HCT116 (cell line): ENCODE data around the gene ZFR. TPM values are rescaled to one million over a fixed set of nuclear protein-coding genes. Genes with fewer than 3 reads are reported as not detected.

Experiments used
- ATAC-seq: fragments of 200-7000 bp; cut with Tn5 transposase; 2 replicates; pipeline ENCODE4 v1.9.1; 2020; ENCODE audit warnings: mild to moderate bottlenecking, moderate library complexity
- BruUV-seq: library from RNA; stranded (reverse); fragments of 400-500 nt; replicated peaks from 2 replicates; lab custom pipeline; 2021; lab: Mats Ljungman, UMichigan
- CTCF ChIA-PET: fragments of 300-600 bp; sonication (Branson Sonifier 250); formaldehyde crosslinking; loops from one replicate; lab custom pipeline; 2021; ENCODE audit warnings: antibody characterized with exemption; lab: Charles Lee
- POLR2A ChIA-PET: fragments of 300-600, 350-600 bp; sonication (Branson Sonifier 250); formaldehyde crosslinking; loops from one replicate; lab custom pipeline; 2021; ENCODE audit warnings: antibody characterized with exemption; lab: Charles Lee
- RAD21 ChIA-PET, 2 experiments: fragments of 300-600 bp; sonication (Branson Sonifier 250); formaldehyde crosslinking; loops; one replicate each; lab custom pipeline; 2023; ENCODE audit warnings: low total read pairs in 2 of 2; ENCODE audit not compliant: uncharacterized antibody in 2 of 2, unreplicated experiment in 2 of 2, low non-redundant PET in 1 of 2; lab: Charles Lee
- DNase-seq: peaks from one replicate; pipeline ENCODE4 v3.0.0-alpha.2; 2010; ENCODE audit warnings: low read depth, low spot score
- H2AFZ ChIP-seq: fragments of 200-600 bp; shearing (Covaris generic), sonication (generic); 2 replicates; pipeline ENCODE4 v1.6.1; 2017; ENCODE audit warnings: low read depth, mixed run types, mixed read lengths, antibody characterized with exemption, low read length; ENCODE audit not compliant: poor library complexity, severe bottlenecking
- H3K27ac ChIP-seq: 2 replicates; pipeline ENCODE4 v1.5.1; 2012; ENCODE audit warnings: low read depth, low read length
- H3K27me3 ChIP-seq: fragments of 200-600 bp; sonication (generic); 2 replicates; pipeline ENCODE4 v1.6.1; 2016; ENCODE audit warnings: mixed run types, low read length, mixed read lengths; ENCODE audit not compliant: insufficient read depth
- H3K36me3 ChIP-seq, 2 experiments: fragments of 200-500 bp in 1 of 2; fragments of 200-600 bp in 1 of 2; sonication (Bioruptor generic) in 1 of 2; sonication (generic) in 1 of 2; 2 replicates each; pipeline versions ENCODE4 v1.5.1 to v1.6.1; 2014 to 2016; ENCODE audit warnings: low read length in 2 of 2, inconsistent platforms in 1 of 2, mixed read lengths in 1 of 2, mixed run types in 1 of 2; ENCODE audit not compliant: insufficient read depth in 2 of 2, control insufficient read depth in 1 of 2
- H3K4me1 ChIP-seq, 2 experiments: fragments of 200-600 bp in 1 of 2; sonication (generic) in 1 of 2; 2 replicates each; pipeline versions ENCODE4 v1.5.1 to v1.6.1; 2012 to 2017; ENCODE audit warnings: low read length in 2 of 2, inconsistent platforms in 1 of 2, mild to moderate bottlenecking in 1 of 2, mixed read lengths in 1 of 2, mixed run types in 1 of 2, moderate library complexity in 1 of 2; ENCODE audit not compliant: insufficient read depth in 2 of 2, control insufficient read depth in 1 of 2
- H3K4me2 ChIP-seq: fragments of 200-600 bp; sonication (generic); 2 replicates; pipeline ENCODE4 v1.6.1; 2017; ENCODE audit warnings: mixed run types, low read length, mixed read lengths
- H3K4me3 ChIP-seq, 2 experiments: fragments of 200-600 bp in 1 of 2; sonication (generic) in 1 of 2; replicated peaks in 1 of 2; 2 replicates each; pipeline ENCODE4 v1.5.1; 2011 to 2016; ENCODE audit warnings: low read length in 2 of 2, control low read depth in 1 of 2, low read depth in 1 of 2, mild to moderate bottlenecking in 1 of 2, mixed read lengths in 1 of 2, mixed run types in 1 of 2
- H3K79me2 ChIP-seq: fragments of 200-600 bp; sonication (generic); 2 replicates; pipeline ENCODE4 v1.6.1; 2017; ENCODE audit warnings: mild to moderate bottlenecking, mixed run types, low read length, moderate library complexity, mixed read lengths; ENCODE audit not compliant: insufficient read depth
- H3K9ac ChIP-seq: fragments of 200-600 bp; sonication (generic); 2 replicates; pipeline ENCODE4 v1.6.1; 2016; ENCODE audit warnings: low read length, mixed read lengths
- H3K9me2 ChIP-seq: fragments of 200-600 bp; sonication (generic), shearing (Covaris generic); 2 replicates; pipeline ENCODE4 v1.6.1; 2017; ENCODE audit warnings: mixed run types, mild to moderate bottlenecking, moderate library complexity; ENCODE audit not compliant: insufficient read depth
- H3K9me3 ChIP-seq, 2 experiments: fragments of 200-500 bp in 1 of 2; fragments of 200-600 bp in 1 of 2; sonication (Bioruptor generic) in 1 of 2; sonication (generic) in 1 of 2; 2 replicates each; pipeline ENCODE4 v1.6.1; 2014 to 2017; ENCODE audit warnings: low read length in 2 of 2, mixed read lengths in 2 of 2, inconsistent platforms in 1 of 2, low read depth in 1 of 2, mild to moderate bottlenecking in 1 of 2, mixed run types in 1 of 2, moderate library complexity in 1 of 2; ENCODE audit not compliant: control insufficient read depth in 1 of 2, insufficient read depth in 1 of 2
- H4K20me1 ChIP-seq: fragments of 200-600 bp; sonication (generic), shearing (Covaris generic); 2 replicates; pipeline ENCODE4 v1.6.1; 2017; ENCODE audit warnings: mixed run types, mild to moderate bottlenecking, moderate library complexity; ENCODE audit not compliant: insufficient read depth
- ATF3 ChIP-seq: IDR thresholded peaks from 2 replicates; pipeline ENCODE4 v1.6.1; 2012
- CBX3 ChIP-seq: IDR thresholded peaks from 2 replicates; pipeline ENCODE4 v1.6.1; 2012; ENCODE audit warnings: low read depth
- CTCF ChIP-seq, 3 experiments: fragments of 200-600 bp in 1 of 3; sonication (generic) in 1 of 3; IDR thresholded peaks in 2 of 3; conservative IDR thresholded peaks in 1 of 3; 2 replicates each; pipeline ENCODE4 v1.5.1; 2012 to 2017; ENCODE audit warnings: low read depth in 2 of 3, low read length in 2 of 3, antibody characterized with exemption in 1 of 3, borderline replicate concordance in 1 of 3, control low read depth in 1 of 3, mild to moderate bottlenecking in 1 of 3, mixed read lengths in 1 of 3, mixed run types in 1 of 3, moderate library complexity in 1 of 3; ENCODE audit not compliant: insufficient read depth in 1 of 3
- EGR1 ChIP-seq: IDR thresholded peaks from 2 replicates; pipeline ENCODE4 v1.6.1; 2012; ENCODE audit warnings: low read depth
- EZH2 ChIP-seq: fragments of 200-600 bp; sonication (generic); IDR thresholded peaks from 2 replicates; pipeline ENCODE4 v1.6.1; 2017; ENCODE audit warnings: antibody characterized with exemption, mixed run types
- EZH2phosphoT487 ChIP-seq: fragments of 200-600 bp; IDR thresholded peaks from 2 replicates; pipeline ENCODE4 v1.6.1; 2018; ENCODE audit warnings: antibody characterized with exemption, borderline replicate concordance
- FOSL1 ChIP-seq: IDR thresholded peaks from 2 replicates; pipeline ENCODE4 v1.6.1; 2012; ENCODE audit warnings: low read depth
- MAX ChIP-seq: IDR thresholded peaks from 2 replicates; pipeline ENCODE4 v1.6.1; 2012
- POLR2A ChIP-seq: IDR thresholded peaks from 2 replicates; pipeline ENCODE4 v1.7.0; 2011; ENCODE audit warnings: borderline replicate concordance; ENCODE audit not compliant: insufficient read depth, insufficient read length; ENCODE audit errors: extremely low read depth
- SIN3A ChIP-seq: IDR thresholded peaks from 2 replicates; pipeline ENCODE4 v1.6.1; 2012; ENCODE audit warnings: low read depth
- SP1 ChIP-seq: IDR thresholded peaks from 2 replicates; pipeline ENCODE4 v1.6.1; 2012; ENCODE audit warnings: low read depth
- SRF ChIP-seq: IDR thresholded peaks from 2 replicates; pipeline ENCODE4 v1.6.1; 2012; ENCODE audit warnings: low read depth
- TCF7L2 ChIP-seq: IDR thresholded peaks from 2 replicates; pipeline ENCODE4 v1.7.0; 2011; ENCODE audit warnings: borderline replicate concordance, inconsistent platforms; ENCODE audit not compliant: insufficient read depth, insufficient read length; ENCODE audit errors: extremely low read depth
- YY1 ChIP-seq: IDR thresholded peaks from 2 replicates; pipeline ENCODE4 v1.6.1; 2011; ENCODE audit warnings: low read length, low read depth, moderate library complexity, mild to moderate bottlenecking; ENCODE audit not compliant: insufficient replicate concordance; ENCODE audit errors: extremely low read depth
- ZBTB33 ChIP-seq: IDR thresholded peaks from 2 replicates; pipeline ENCODE4 v1.6.1; 2011; ENCODE audit warnings: mild to moderate bottlenecking, low read length, moderate library complexity; ENCODE audit not compliant: insufficient replicate concordance; ENCODE audit errors: extremely low read depth
- ZNF274 ChIP-seq: fragments of 200-500 bp; sonication (Bioruptor generic); IDR thresholded peaks from 2 replicates; pipeline ENCODE4 v1.6.1; 2014; ENCODE audit warnings: mild to moderate bottlenecking, low read depth, low read length, inconsistent platforms
- intact Hi-C: fragments of 100-400 bp; cut with micrococcal nuclease; formaldehyde crosslinking; loops from 2 replicates; pipeline ENCODE4 v1.10.0; 2022
- total RNA-seq: library from RNA; stranded (reverse); gene quantifications from one replicate; pipeline ENCODE4 v1.2.1, GENCODE V29; 2021; ENCODE audit not compliant: unreplicated experiment

ZFR gene
- total RNA-seq, 1 experiment from 2014 or later: 65.7 TPM

GRCh38 chr5:32320576-32320975, 124.0 kb downstream of the ZFR start (continued):
- TF ChIP-seq CTCF (IDR thresholded peaks at IDR 0.05 in 2 of 3, conservative IDR thresholded peaks at IDR 0.05 in 1 of 3; ENCODE audit: borderline replicate concordance in 1 of 3, insufficient read depth in 1 of 3, low read depth in 2 of 3, low read length in 2 of 3) (no peak), EZH2 (no peak), EZH2phosphoT487 (no peak), TCF7L2 (no peak)

- Histone ChIP-seq H3K4me3 (no peak overlapping the region), H3K27ac (no peak overlapping the region), H3K36me3 (no peaks in the 10 kb centered on the region), H3K79me2 (no peaks in the 10 kb centered on the region), H4K20me1 (no peaks in the 10 kb centered on the region), H3K9me2 (no peaks in the 10 kb centered on the region), H3K9me3 (peaks cover 0 to 3% of the 10 kb centered on the region in 2 experiments; a peak in 1 of 4 replicates), H2AFZ (no peak overlapping the region), H3K27me3 (no peaks in the 10 kb centered on the region), H3K4me2 (no peak overlapping the region), H3K9ac (no peak overlapping the region), H3K4me1 (peaks cover 0 to 3% of the 10 kb centered on the region in 2 experiments; a peak in 1 of 4 replicates)
- ChIA-PET POLR2A (no interaction called here), RAD21 (no interaction called here), CTCF (no interaction called here)
- intact Hi-C loops: no loop called here
- TF ChIP-seq EZH2phosphoT487: no peak
- no peak for TF ChIP-seq EGR1
- no peak for TF ChIP-seq POLR2A
- no peak for TF ChIP-seq ATF3
- no peak for TF ChIP-seq SIN3A
- TF ChIP-seq MAX: no peak
- TF ChIP-seq EZH2: no peak
- TF ChIP-seq FOSL1: no peak
- TF ChIP-seq SP1: no peak
- TF ChIP-seq ZBTB33: no peak
- no peak for TF ChIP-seq CBX3
- TF ChIP-seq YY1: no peak
- TF ChIP-seq ZNF274: no peak
- TF ChIP-seq CTCF (IDR thresholded peaks at IDR 0.05 in 2 of 3, conservative IDR thresholded peaks at IDR 0.05 in 1 of 3; ENCODE audit: borderline replicate concordance in 1 of 3, insufficient read depth in 1 of 3, low read depth in 2 of 3, low read length in 2 of 3): no peak
- TF ChIP-seq SRF: no peak
- ATAC-seq (no peak), DNase-seq (no peak)
- no TSS peak for BruUV-seq
Observed at GRCh38 chr5:32319926-32320543, 124.5 kb downstream of the ZFR start.
